Sigmoid colon (tissue), 7 donors: ENCODE data around the gene KIAA0232. TPM values are rescaled to one million over a fixed set of nuclear protein-coding genes. Genes with fewer than 3 reads are reported as not detected.
A peak's percentile ranks its signal among the peaks of the same experiment; 100 is the strongest.

ENCODE experiments used
- DNase-seq: peaks from one replicate; pipeline ENCODE4 v3.0.0-alpha.2; 2019
- H3K27ac ChIP-seq, 4 donors: fragments of 200-600 bp; sonication (generic); one replicate each; pipeline ENCODE4 v1.5.1; 2016 to 2019; ENCODE audit warnings: mild to moderate bottlenecking in 1 of 4
- H3K27me3 ChIP-seq, 3 donors: fragments of 200-600 bp; sonication (generic); one replicate each; pipeline ENCODE4 v1.5.1; 2019; ENCODE audit warnings: mild to moderate bottlenecking in 1 of 3
- H3K36me3 ChIP-seq, 4 donors: fragments of 200-600 bp; sonication (generic); one replicate each; pipeline ENCODE4 v1.5.1; 2016 to 2019
- H3K4me1 ChIP-seq, 4 donors: fragments of 200-600 bp; sonication (generic); one replicate each; pipeline ENCODE4 v1.5.1; 2017 to 2019
- H3K4me3 ChIP-seq, 4 donors: fragments of 200-600 bp; sonication (generic); one replicate each; pipeline ENCODE4 v1.5.1; 2017 to 2019; ENCODE audit warnings: mild to moderate bottlenecking in 2 of 4, moderate library complexity in 1 of 4
- H3K9me3 ChIP-seq, 4 donors: fragments of 200-600 bp in 3 of 4; sonication (generic) in 3 of 4; one replicate each; pipeline versions ENCODE4 v1.5.1 to v1.6.1; 2013 to 2019
- CTCF ChIP-seq, 4 experiments: fragments of 450-650 bp in 3 of 4; fragments of 200-600 bp in 1 of 4; IDR thresholded peaks; one replicate each; pipeline ENCODE4 v1.5.1; 2016 to 2019; ENCODE audit warnings: antibody characterized with exemption in 4 of 4, mild to moderate bottlenecking in 3 of 4, moderate library complexity in 2 of 4
- EP300 ChIP-seq, 4 donors: sonication (generic); formaldehyde crosslinking; IDR thresholded peaks; one replicate each; pipeline ENCODE4 v1.6.1; 2017; ENCODE audit warnings: antibody characterized with exemption in 4 of 4
- POLR2A ChIP-seq, 2 donors: fragments of 450-650 bp; IDR thresholded peaks; one replicate each; pipeline ENCODE4 v1.6.1; 2016; ENCODE audit warnings: antibody characterized with exemption in 2 of 2, mild to moderate bottlenecking in 2 of 2, moderate library complexity in 2 of 2
- POLR2AphosphoS5 ChIP-seq, 4 donors: sonication (generic); formaldehyde crosslinking; IDR thresholded peaks; one replicate each; pipeline ENCODE4 v1.6.1; 2017; ENCODE audit warnings: antibody characterized with exemption in 4 of 4
- WGBS, 2 donors: extraction: QIAGEN DNeasy Blood & Tissue Kit; methylation state at CpG; one replicate each; pipeline ENCODE4 v1.1.7; 2013; 5-methylcytosine and 5-hydroxymethylcytosine counted together
- intact Hi-C: fragments of 100-400 bp; cut with DNase I; formaldehyde crosslinking; loops from one replicate; pipeline ENCODE4 v1.15.1; 2023
- polyA plus RNA-seq, 3 donors: library from polyadenylated mRNA; stranded (reverse); fragments of 200-250 nt; gene quantifications; one replicate each; pipeline ENCODE4 v1.2.3, GENCODE V29; 2013
- total RNA-seq, 4 donors: library from RNA; depleted of rRNA; stranded (reverse); fragments of >200 nt; gene quantifications; one replicate each; pipeline ENCODE4 v1.1.0, GENCODE V29; 2016
- donor health status: healthy with polysubstance abuse.
- donor health status: Bipolar disorder and iron deficiency.
- donor health status: healthy.

Gene KIAA0232
- total and polyA plus RNA-seq, 7 donors = 7.8 to 67.9 (median 23.8) TPM

- Histone ChIP-seq H3K27me3 (no peaks in the 10 kb centered on the region), H3K9me3 (no peaks in the 10 kb centered on the region), H3K27ac (peak overlapping the region in 3 of 4 donors; percentile 11 to 28 (median 12)), H3K36me3 (peaks cover 0 to 4% (median 2%) of the 10 kb centered on the region in 4 donors), H3K4me1 (peaks cover 0 to 27% (median 0%) of the 10 kb centered on the region in 4 donors), H3K4me3 (no peak overlapping the region)
- no peak for DNase-seq
- WGBS, 2 donors = 21 to 66% methylated on average over 9 of the region's 9 CpGs
- intact Hi-C loops = no loop called here
- no peak for TF ChIP-seq CTCF (IDR thresholded peaks at IDR 0.05)
- no peak for TF ChIP-seq POLR2A (IDR thresholded peaks at IDR 0.05)
- TF ChIP-seq POLR2AphosphoS5 (IDR thresholded peaks at IDR 0.05) = no peak
- no peak for TF ChIP-seq EP300 (IDR thresholded peaks at IDR 0.05)
Observed at GRCh38 chr4:6929339-6929811, 146.8 kb downstream of the KIAA0232 start.

- Histone ChIP-seq H3K4me1 (peaks cover 0 to 27% (median 0%) of the 10 kb centered on the region in 4 donors), H3K36me3 (no peaks in the 10 kb centered on the region), H3K4me3 (no peak overlapping the region), H3K9me3 (no peaks in the 10 kb centered on the region), H3K27me3 (no peaks in the 10 kb centered on the region), H3K27ac (peak overlapping the region in 3 of 4 donors; percentile 11 to 28 (median 12))
- intact Hi-C loops = no loop called here
- no peak for DNase-seq
- TF ChIP-seq CTCF (IDR thresholded peaks at IDR 0.05) (no peak), POLR2A (IDR thresholded peaks at IDR 0.05) (no peak), EP300 (IDR thresholded peaks at IDR 0.05) (no peak), POLR2AphosphoS5 (IDR thresholded peaks at IDR 0.05) (no peak)
- 14 to 55% methylated on average over 15 of the region's 15 CpGs for WGBS, 2 donors
Observed at GRCh38 chr4:6929812-6930464, 147.4 kb downstream of the KIAA0232 start.

- Histone ChIP-seq H3K9me3 (no peaks in the 10 kb centered on the region), H3K4me1 (peaks cover 0 to 24% (median 0%) of the 10 kb centered on the region in 4 donors), H3K36me3 (no peaks in the 10 kb centered on the region), H3K4me3 (no peak overlapping the region), H3K27me3 (no peaks in the 10 kb centered on the region), H3K27ac (no peak overlapping the region)
- 95 to 96% methylated on average over 3 of the region's 3 CpGs for WGBS, 2 donors
- TF ChIP-seq EP300 (IDR thresholded peaks at IDR 0.05) (no peak), POLR2A (IDR thresholded peaks at IDR 0.05) (no peak), CTCF (IDR thresholded peaks at IDR 0.05) (no peak), POLR2AphosphoS5 (IDR thresholded peaks at IDR 0.05) (no peak)
- no peak for DNase-seq
- intact Hi-C loops = no loop called here
Observed at GRCh38 chr4:6932475-6932874, 149.9 kb downstream of the KIAA0232 start.

- Histone ChIP-seq H3K36me3 (no peaks in the 10 kb centered on the region), H3K27ac (no peak overlapping the region), H3K9me3 (no peaks in the 10 kb centered on the region), H3K4me1 (peaks cover 0 to 20% (median 0%) of the 10 kb centered on the region in 4 donors), H3K4me3 (no peak overlapping the region), H3K27me3 (no peaks in the 10 kb centered on the region)
- intact Hi-C loops = no loop called here
- TF ChIP-seq CTCF (IDR thresholded peaks at IDR 0.05) (no peak), POLR2AphosphoS5 (IDR thresholded peaks at IDR 0.05) (no peak), POLR2A (IDR thresholded peaks at IDR 0.05) (no peak), EP300 (IDR thresholded peaks at IDR 0.05) (no peak)
- 79 to 85% methylated on average over 3 of the region's 3 CpGs for WGBS, 2 donors
- DNase-seq = no peak
Observed at GRCh38 chr4:6932918-6933317, 150.4 kb downstream of the KIAA0232 start.

Other genes starting within 250 kb of the KIAA0232 start
- 10 to 100 TPM; 12.7 to 24.3 (median 20.2) TPM for gene MAN2B2, start 207.5 kb upstream of the KIAA0232 start, total RNA-seq
- gene MAN2B2, start 207.5 kb upstream of the KIAA0232 start, polyA plus RNA-seq = 10 to 100 TPM in 1 of 3 donors, 1 to 10 TPM in 2; 3.0 to 18.7 (median 3.0) TPM
- gene MRFAP1, start 142.0 kb upstream of the KIAA0232 start, total RNA-seq = 100 to 1,000 TPM; 196 to 226 (median 211) TPM
- gene MRFAP1, start 142.0 kb upstream of the KIAA0232 start, polyA plus RNA-seq = 100 to 1,000 TPM; 252 to 261 (median 259) TPM
- gene S100P, start 88.8 kb upstream of the KIAA0232 start, total RNA-seq = under 1 TPM in 1 of 4 donors, not detected in 3; 0.41 TPM
- gene S100P, start 88.8 kb upstream of the KIAA0232 start, polyA plus RNA-seq = 100 to 1,000 TPM; 110 to 488 (median 396) TPM
- 10 to 100 TPM; 53.5 to 82.8 (median 64.8) TPM for gene MRFAP1L1, start 72.9 kb upstream of the KIAA0232 start, total RNA-seq
- gene MRFAP1L1, start 72.9 kb upstream of the KIAA0232 start, polyA plus RNA-seq = 10 to 100 TPM; 40.7 to 49.0 (median 48.6) TPM
- gene BLOC1S4, start 66.6 kb upstream of the KIAA0232 start, total RNA-seq = 10 to 100 TPM in 3 of 4 donors, 1 to 10 TPM in 1; 9.1 to 19.7 (median 14.6) TPM
- 10 to 100 TPM; 12.4 to 14.1 (median 13.2) TPM for gene BLOC1S4, start 66.6 kb upstream of the KIAA0232 start, polyA plus RNA-seq
- gene TBC1D14, start 127.1 kb downstream of the KIAA0232 start, total RNA-seq = 10 to 100 TPM; 26.3 to 46.4 (median 32.6) TPM
- gene TBC1D14, start 127.1 kb downstream of the KIAA0232 start, polyA plus RNA-seq = 10 to 100 TPM; 19.2 to 38.5 (median 22.2) TPM